H1 (cell line): ENCODE results near the gene PRTN3. TPM values are rescaled to one million over a fixed set of nuclear protein-coding genes. Genes with fewer than 3 reads are reported as not detected.
A peak's percentile ranks its signal among the peaks of the same experiment; 100 is the strongest.

Experiments
- CTCF ChIA-PET: fragments of 300-600 bp; sonication (Branson Sonifier 250); formaldehyde crosslinking; loops from one replicate; lab custom pipeline; 2021; ENCODE audit not compliant: partially characterized antibody; lab: Charles Lee
- POLR2A ChIA-PET: fragments of 300-600 bp; sonication (Branson Sonifier 250); formaldehyde crosslinking; loops from one replicate; lab custom pipeline; 2021; ENCODE audit warnings: inconsistent platforms; ENCODE audit not compliant: partially characterized antibody; lab: Charles Lee
- DNase-seq, 2 experiments: peaks; one replicate each; pipeline versions ENCODE4 v3.0.0 to v3.0.0-alpha.2; 2010 to 2022; ENCODE audit warnings: low spot score in 2 of 2, low read depth in 1 of 2, mixed read lengths in 1 of 2
- FAIRE-seq: peaks from 2 replicates; lab custom pipeline; 2011; peaks lifted over from hg19 to GRCh38; lab: Jason Lieb, UNC
- H2AFZ ChIP-seq: 2 replicates; pipeline ENCODE4 v1.8.1; 2012; ENCODE audit warnings: low read length, inconsistent platforms
- H2AK5ac ChIP-seq: 2 replicates; pipeline ENCODE4 v1.6.1; 2013; ENCODE audit warnings: low read depth, low read length
- H2BK120ac ChIP-seq: replicated peaks from 2 replicates; pipeline ENCODE3; 2013; ENCODE audit warnings: low read depth, low read length, inconsistent platforms
- H2BK12ac ChIP-seq: 2 replicates; pipeline ENCODE4 v1.6.1; 2013; ENCODE audit warnings: low read depth, low read length
- H2BK15ac ChIP-seq: 2 replicates; pipeline ENCODE4 v1.6.1; 2013; ENCODE audit warnings: low read length
- H2BK20ac ChIP-seq: 2 replicates; pipeline ENCODE4 v1.6.1; 2013; ENCODE audit warnings: low read length
- H2BK5ac ChIP-seq: 2 replicates; pipeline ENCODE4 v1.6.1; 2013; ENCODE audit warnings: low read depth, low read length
- H3K14ac ChIP-seq: 2 replicates; pipeline ENCODE4 v1.6.1; 2013; ENCODE audit warnings: inconsistent platforms; ENCODE audit not compliant: insufficient read length
- H3K18ac ChIP-seq: 2 replicates; pipeline ENCODE4 v1.6.1; 2013; ENCODE audit warnings: low read length; ENCODE audit errors: extremely low read depth
- H3K23ac ChIP-seq: 2 replicates; pipeline ENCODE4 v1.6.1; 2013; ENCODE audit warnings: inconsistent platforms; ENCODE audit not compliant: insufficient read length
- H3K23me2 ChIP-seq: 2 replicates; pipeline ENCODE4 v1.6.1; 2013; ENCODE audit warnings: low read depth, low read length
- H3K27ac ChIP-seq: 2 replicates; pipeline ENCODE4 v1.6.1; 2011; ENCODE audit warnings: low read depth, low read length, inconsistent platforms
- H3K27me3 ChIP-seq, 4 experiments: replicated peaks in 1 of 4; 1 replicate in 1 of 4; 2 replicates in 3 of 4; pipeline versions ENCODE4 v1.6.1 to v1.8.1; 2011 to 2013; ENCODE audit warnings: low read length in 3 of 4, mild to moderate bottlenecking in 3 of 4, inconsistent platforms in 2 of 4, mixed read lengths in 2 of 4, moderate library complexity in 1 of 4; ENCODE audit not compliant: control insufficient read depth in 3 of 4, insufficient read depth in 3 of 4; ENCODE audit errors: extremely low read depth in 1 of 4
- H3K36me3 ChIP-seq, 4 experiments: 2 replicates each; pipeline versions ENCODE4 v1.6.1 to v1.8.1; 2011 to 2013; ENCODE audit warnings: mild to moderate bottlenecking in 4 of 4, low read length in 3 of 4, moderate library complexity in 2 of 4, control low read depth in 1 of 4, inconsistent platforms in 1 of 4; ENCODE audit not compliant: insufficient read depth in 4 of 4, control insufficient read depth in 2 of 4
- H3K4ac ChIP-seq: replicated peaks from 2 replicates; pipeline ENCODE3; 2013; ENCODE audit warnings: low read length, low read depth, mixed read lengths, inconsistent platforms; ENCODE audit not compliant: insufficient read length
- H3K4me1 ChIP-seq, 4 experiments: replicated peaks in 1 of 4; 1 replicate in 1 of 4; 2 replicates in 3 of 4; pipeline versions ENCODE4 v1.6.1 to v1.8.1; 2011 to 2013; ENCODE audit warnings: low read length in 3 of 4, inconsistent platforms in 2 of 4, mixed read lengths in 1 of 4; ENCODE audit not compliant: insufficient read depth in 4 of 4, control insufficient read depth in 3 of 4
- H3K4me2 ChIP-seq, 2 experiments: 2 replicates each; pipeline versions ENCODE4 v1.6.1 to v1.8.1; 2011 to 2013; ENCODE audit warnings: low read depth in 2 of 2, low read length in 2 of 2, control low read depth in 1 of 2, inconsistent platforms in 1 of 2, mild to moderate bottlenecking in 1 of 2; ENCODE audit not compliant: insufficient read depth in 1 of 2
- H3K4me3 ChIP-seq, 4 experiments: fragments of 200-600, 300-600 bp in 1 of 4; sonication (generic), shearing (Covaris generic), sonication (Bioruptor Twin) in 1 of 4; 2 replicates each; pipeline versions ENCODE4 v1.5.1 to v1.8.1; 2011 to 2016; ENCODE audit warnings: low read length in 4 of 4, low read depth in 3 of 4, control low read depth in 2 of 4, inconsistent platforms in 2 of 4, mild to moderate bottlenecking in 2 of 4, mixed read lengths in 1 of 4, moderate library complexity in 1 of 4; ENCODE audit not compliant: insufficient read depth in 2 of 4; ENCODE audit errors: extremely low read depth in 1 of 4
- H3K56ac ChIP-seq: replicated peaks from 2 replicates; pipeline ENCODE3; 2013; ENCODE audit warnings: low read depth, mild to moderate bottlenecking, mixed read lengths, low read length, inconsistent platforms; ENCODE audit not compliant: insufficient read length
- H3K79me1 ChIP-seq: 2 replicates; pipeline ENCODE4 v1.6.1; 2013; ENCODE audit warnings: low read depth, low read length, control low read depth
- H3K79me2 ChIP-seq, 2 experiments: 2 replicates each; pipeline versions ENCODE4 v1.6.1 to v1.8.1; 2012 to 2013; ENCODE audit warnings: low read length in 2 of 2, mild to moderate bottlenecking in 2 of 2, inconsistent platforms in 1 of 2; ENCODE audit not compliant: insufficient read depth in 2 of 2, control insufficient read depth in 1 of 2
- H3K9ac ChIP-seq, 4 experiments: replicated peaks in 1 of 4; 1 replicate in 1 of 4; 2 replicates in 3 of 4; pipeline versions ENCODE4 v1.6.1 to v1.8.1; 2011 to 2013; ENCODE audit warnings: low read depth in 3 of 4, low read length in 3 of 4, control low read depth in 2 of 4, mild to moderate bottlenecking in 2 of 4, moderate library complexity in 2 of 4, inconsistent platforms in 1 of 4; ENCODE audit errors: extremely low read depth in 1 of 4
- H3K9me3 ChIP-seq, 2 experiments: 2 replicates each; pipeline versions ENCODE4 v1.6.1 to v1.8.1; 2012 to 2013; ENCODE audit warnings: mild to moderate bottlenecking in 2 of 2, moderate library complexity in 2 of 2, control low read depth in 1 of 2, inconsistent platforms in 1 of 2, low read depth in 1 of 2, low read length in 1 of 2, mixed read lengths in 1 of 2; ENCODE audit not compliant: insufficient read depth in 2 of 2
- H4K20me1 ChIP-seq, 2 experiments: replicated peaks in 1 of 2; 2 replicates each; pipeline versions ENCODE3 to v1.8.1; 2011 to 2013; ENCODE audit warnings: inconsistent platforms in 2 of 2, low read length in 2 of 2, mild to moderate bottlenecking in 1 of 2; ENCODE audit not compliant: insufficient read depth in 2 of 2, control insufficient read depth in 1 of 2
- H4K5ac ChIP-seq: 2 replicates; pipeline ENCODE4 v1.6.1; 2013; ENCODE audit warnings: low read length, low read depth, mixed read lengths, inconsistent platforms; ENCODE audit not compliant: insufficient read length
- H4K8ac ChIP-seq: 2 replicates; pipeline ENCODE4 v1.8.0; 2013; ENCODE audit warnings: mild to moderate bottlenecking, moderate library complexity, low read length, inconsistent platforms; ENCODE audit not compliant: insufficient read depth; ENCODE audit errors: extremely low read depth
- H4K91ac ChIP-seq: replicated peaks from 2 replicates; pipeline ENCODE3; 2013; ENCODE audit warnings: low read length, mixed read lengths, inconsistent platforms; ENCODE audit not compliant: insufficient read length
- GABPA ChIP-seq: IDR thresholded peaks from 2 replicates; pipeline ENCODE4 v1.6.1; 2011; ENCODE audit warnings: mild to moderate bottlenecking, low read length, moderate library complexity, borderline replicate concordance; ENCODE audit not compliant: insufficient read depth
- KDM4A ChIP-seq: IDR thresholded peaks from one replicate; pipeline ENCODE4 v1.7.1; 2012; ENCODE audit warnings: low read depth, mild to moderate bottlenecking, moderate library complexity, low read length, inconsistent platforms; ENCODE audit not compliant: severe bottlenecking
- NANOG ChIP-seq: IDR thresholded peaks from 2 replicates; pipeline ENCODE4 v1.6.1; 2011; ENCODE audit warnings: low read length, low read depth, mild to moderate bottlenecking, inconsistent platforms; ENCODE audit not compliant: insufficient read depth, poor library complexity, severe bottlenecking
- POLR2AphosphoS5 ChIP-seq: IDR thresholded peaks from 2 replicates; pipeline ENCODE4 v1.6.1; 2011; ENCODE audit warnings: low read depth, low read length
- RNF2 ChIP-seq: fragments of 200-900, 300-1000 bp; sonication (generic); IDR thresholded peaks from 2 replicates; pipeline ENCODE4 v1.7.1; 2016; ENCODE audit warnings: borderline replicate concordance, low read depth, mild to moderate bottlenecking, antibody characterized with exemption, low read length; ENCODE audit not compliant: poor library complexity, severe bottlenecking; ENCODE audit errors: missing control alignments
- TAF1 ChIP-seq: IDR thresholded peaks from 2 replicates; pipeline ENCODE4 v1.6.1; 2011; ENCODE audit warnings: mild to moderate bottlenecking, low read depth, low read length
- TEAD4 ChIP-seq: IDR thresholded peaks from 2 replicates; pipeline ENCODE4 v1.6.1; 2012; ENCODE audit warnings: low read depth, low read length, inconsistent platforms, mixed read lengths
- YY1 ChIP-seq: IDR thresholded peaks from 2 replicates; pipeline ENCODE4 v1.6.1; 2011; ENCODE audit warnings: low read depth, mild to moderate bottlenecking, low read length
- WGBS, 2 experiments: shearing (Covaris generic) in 1 of 2; methylation state at CpG; one replicate each; pipeline versions ENCODE4 v1.1.6 to v1.1.7; 2013 to 2015; ENCODE audit warnings: low lambda C conversion rate in 2 of 2, mixed read lengths in 2 of 2, inconsistent platforms in 1 of 2, low coverage in 1 of 2, missing lambda C conversion rate in 1 of 2; ENCODE audit not compliant: insufficient replicate concordance in 2 of 2, insufficient coverage in 1 of 2, insufficient read length in 1 of 2; ENCODE audit errors: extremely low coverage in 1 of 2, missing lambda C conversion rate in 1 of 2; 5-methylcytosine and 5-hydroxymethylcytosine counted together
- polyA plus RNA-seq, 7 experiments: library from polyadenylated mRNA; depleted of rRNA in 3 of 7; stranded (reverse) in 5 of 7; unstranded in 2 of 7; fragments of >200 nt in 5 of 7; fragments of 200-250 nt in 2 of 7; gene quantifications; 1 replicate in 5 of 7; 2 replicates in 1 of 7; 4 replicates in 1 of 7; pipeline versions ENCODE4 v1.2.1 to v1.2.3, GENCODE V29; 2011 to 2013; ENCODE audit warnings: missing spikeins in 2 of 7, mixed read lengths in 2 of 7
- total RNA-seq: library from RNA; stranded (reverse); fragmentation: NEBNext Ultra II Directional; extraction: Animal tissue kit (Norgen Biotek cat#: 25700); gene quantifications from 2 replicates; pipeline ENCODE4 v1.2.1, GENCODE V29; 2021
- TF ChIP-seq, protein P1 (sequence below): IDR thresholded peaks from 2 replicates; pipeline ENCODE4 v1.6.1; 2012; ENCODE audit warnings: inconsistent platforms

PRTN3 gene
- total and polyA plus RNA-seq, 2 of the 8 experiments (the other 6 are each of a cell fraction or from before 2014, with no cell fraction given): 0.39 to 2.1 TPM

DNA sequence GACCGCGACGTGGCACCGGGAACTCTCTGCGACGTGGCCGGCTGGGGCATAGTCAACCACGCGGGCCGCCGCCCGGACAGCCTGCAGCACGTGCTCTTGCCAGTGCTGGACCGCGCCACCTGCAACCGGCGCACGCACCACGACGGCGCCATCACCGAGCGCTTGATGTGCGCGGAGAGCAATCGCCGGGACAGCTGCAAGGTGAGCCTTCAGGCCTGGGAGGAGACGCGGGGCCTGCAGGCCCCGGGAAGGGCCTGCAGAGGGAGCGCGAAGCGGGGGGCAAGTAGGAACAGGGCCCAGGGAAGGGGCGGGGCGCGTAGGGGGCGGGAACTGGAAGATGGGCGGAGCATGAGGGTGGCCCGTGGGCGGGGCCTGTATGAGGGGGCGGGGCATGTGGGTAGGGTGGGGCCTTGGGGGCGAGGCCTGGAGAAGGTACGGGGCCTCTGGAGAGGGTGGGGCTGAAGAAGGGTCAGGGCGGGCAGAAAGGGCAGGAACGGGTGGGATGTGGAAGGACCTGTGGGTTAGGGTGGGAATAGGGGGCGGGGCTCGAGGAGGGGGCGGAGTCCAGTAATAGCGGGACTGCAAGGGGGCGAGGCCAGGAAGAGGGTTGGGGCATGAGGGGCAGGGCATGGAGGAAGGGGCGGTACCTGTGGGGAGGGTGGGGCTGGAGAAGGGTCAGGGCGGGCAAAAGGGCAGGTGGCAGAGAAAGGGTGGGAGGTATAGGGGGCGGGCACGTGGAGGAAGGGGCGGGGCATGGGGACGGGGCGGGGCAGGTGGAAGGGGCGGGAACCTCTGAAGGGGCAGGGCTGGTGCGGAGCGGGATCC is 21.2 kb downstream of the PRTN3 start:
- H3K4me2 ChIP-seq: peak overlapping the region; percentile 63 to 72
- no peaks in the 10 kb centered on the region for H3K9me3 ChIP-seq
- no peak overlapping the region for H3K9ac ChIP-seq
- peak overlapping the region; percentile 77; the same call in 1 of the 2 replicates for H2BK5ac ChIP-seq
- FAIRE-seq: no peak
- H2AFZ ChIP-seq: no peak overlapping the region
- no peak overlapping the region for H3K27ac ChIP-seq
- H2BK120ac ChIP-seq: no peak overlapping the region
- H4K5ac ChIP-seq: peak overlapping the region; percentile 52
- peaks cover 10% of the 10 kb centered on the region; the same call in 1 of the 2 replicates for H3K23me2 ChIP-seq
- 12% methylated on average over 27 of the region's 60 CpGs; no CpG with 5 or more reads in 1 of the 2 experiments for WGBS, 2 experiments
- H4K8ac ChIP-seq: peak overlapping the region; percentile 93; the same call in 1 of the 2 replicates
- H3K79me2 ChIP-seq: no peaks in the 10 kb centered on the region
- peak overlapping the region; percentile 92; the same call in 1 of the 2 replicates for H2BK12ac ChIP-seq
- no peak overlapping the region; the same call in none of the 2 replicates for H3K18ac ChIP-seq
- no peaks in the 10 kb centered on the region for H3K36me3 ChIP-seq
- no peak overlapping the region for H3K56ac ChIP-seq
- no peak overlapping the region for H3K23ac ChIP-seq
- no peak overlapping the region for H2AK5ac ChIP-seq
- H3K27me3 ChIP-seq: peaks cover 9 to 25% (median 13%) of the 10 kb centered on the region in 4 experiments
- no peak overlapping the region; the same call in 1 of the 2 replicates for H2BK15ac ChIP-seq
- no peaks in the 10 kb centered on the region for H3K79me1 ChIP-seq
- peaks cover 0 to 8% of the 10 kb centered on the region in 2 experiments for H4K20me1 ChIP-seq
- H3K4ac ChIP-seq: no peak overlapping the region
- no peak overlapping the region for H2BK20ac ChIP-seq
- H3K4me1 ChIP-seq: peaks cover 0 to 5% (median 3%) of the 10 kb centered on the region in 4 experiments; a peak in 6 of 7 replicates
- H4K91ac ChIP-seq: peak overlapping the region; percentile 80
- ChIA-PET POLR2A (interaction anchor here (0.8 to 2.8 kb wide), 8 partner anchors 14 to 157 kb away, joined by 3 to 22 read pairs (median 5); partner anchors contain the start of genes KISS1R, MED16, RNU6-9 and WDR18), CTCF (interaction anchor here (1.4 to 3.1 kb wide), 2 partner anchors 17 to 56 kb away, joined by 5 to 12 read pairs; no protein-coding TSS in a partner anchor)
- DNase-seq: peak; percentile 91 to 96
- no peak overlapping the region for H3K14ac ChIP-seq
- peak overlapping the region in 2 of 4 experiments; percentile 8 to 59; a peak in 3 of 8 replicates for H3K4me3 ChIP-seq
- TF ChIP-seq POLR2AphosphoS5: peak; percentile 35; the same call in 1 of the 2 replicates
- peak; percentile 65; the same call in 1 of the 2 replicates for TF ChIP-seq GABPA
- TF ChIP-seq TAF1: peak; percentile 41; the same call in 1 of the 2 replicates
- peak; percentile 69 for TF ChIP-seq NANOG
- no peak for TF ChIP-seq RNF2
- TF ChIP-seq, protein P1, sequence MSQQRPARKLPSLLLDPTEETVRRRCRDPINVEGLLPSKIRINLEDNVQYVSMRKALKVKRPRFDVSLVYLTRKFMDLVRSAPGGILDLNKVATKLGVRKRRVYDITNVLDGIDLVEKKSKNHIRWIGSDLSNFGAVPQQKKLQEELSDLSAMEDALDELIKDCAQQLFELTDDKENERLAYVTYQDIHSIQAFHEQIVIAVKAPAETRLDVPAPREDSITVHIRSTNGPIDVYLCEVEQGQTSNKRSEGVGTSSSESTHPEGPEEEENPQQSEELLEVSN: peak; percentile 98
- TF ChIP-seq TEAD4: no peak
- TF ChIP-seq YY1: peak; percentile 80
- peak; percentile 36 for TF ChIP-seq KDM4A
